ENCODE measurements around the gene CDK3. TPM values are rescaled to one million over a fixed set of nuclear protein-coding genes. Genes with fewer than 3 reads are reported as not detected.
"Not testable (repeated sequence)": the region's sequence is repeated elsewhere in the genome, so short reads cannot be mapped to it uniquely, and the experiment has no call there.

CDK3 gene
- total RNA-seq, 1 experiment from 2014 or later = 11.9 TPM

DNA sequence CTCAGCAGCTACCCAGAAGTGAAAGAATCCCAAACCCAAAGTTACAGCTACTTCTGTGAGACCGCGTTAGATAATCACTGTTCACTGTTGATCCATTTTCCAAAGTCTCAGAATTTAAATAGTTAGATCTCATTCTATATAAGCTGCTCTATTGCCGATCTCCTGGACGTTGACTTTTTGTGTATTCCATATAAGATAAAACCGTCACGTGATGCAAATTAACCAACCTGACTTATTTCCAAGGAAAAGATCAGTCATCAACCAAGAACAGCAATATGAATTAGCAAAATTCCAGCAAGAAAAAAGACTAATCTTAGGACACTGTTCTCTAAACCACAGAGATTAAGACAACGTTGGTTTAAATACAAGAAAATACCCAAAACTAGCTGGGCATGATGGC lies 30.0 kb upstream of the CDK3 start:
- CTCF ChIA-PET = no interaction called here
- H3K4me1 ChIP-seq (ENCODE audit: control insufficient read depth, insufficient read depth, low read length) = no peaks in the 10 kb centered on the region
- H3K27ac ChIP-seq (ENCODE audit: low read length) = no peak overlapping the region
- POLR2A ChIA-PET = no interaction called here
- H3K27me3 ChIP-seq (ENCODE audit: control insufficient read depth, insufficient read depth, low read length) = no peaks in the 10 kb centered on the region
- TF ChIP-seq REST (IDR thresholded peaks at IDR 0.05; ENCODE audit: insufficient read depth in 1 of 2, low read depth in 2 of 2, low read length in 1 of 2) = no peak
- no peak for TF ChIP-seq CTCF (IDR thresholded peaks at IDR 0.05)
- no peak for TF ChIP-seq TCF7L2 (IDR thresholded peaks at IDR 0.05; ENCODE audit: low read depth, low read length)
- TF ChIP-seq POLR2AphosphoS5 (IDR thresholded peaks at IDR 0.05; ENCODE audit: low read depth, low read length) = no peak
- no peak for TF ChIP-seq SIN3A (IDR thresholded peaks at IDR 0.05; ENCODE audit: borderline replicate concordance, insufficient read depth, low read depth, low read length)
- H3K36me3 ChIP-seq (ENCODE audit: control insufficient read depth, insufficient read depth, low read length) = peaks cover 7% of the 10 kb centered on the region; the same call in 1 of the 2 replicates
- H3K4me3 ChIP-seq (ENCODE audit: low read depth in 2 of 2, low read length in 2 of 2) = no peak overlapping the region
- intact Hi-C loops (cut with micrococcal nuclease; ENCODE audit: unreplicated experiment) (no loop called here), in situ Hi-C loops (cut with HindIII; ENCODE audit: low pct_unique_long_range_greater_than_20kb, low sequenced_read_pairs) (no loop called here)
- H3K9me3 ChIP-seq (ENCODE audit: control insufficient read depth, insufficient read depth, low read depth, low read length) = no peaks in the 10 kb centered on the region
- BruUV-seq (replicated peaks) = no TSS peak
- ATAC-seq (no peak), DNase-seq (ENCODE audit: low read depth, low spot score) (no peak)

- H3K27me3 ChIP-seq (ENCODE audit: control insufficient read depth, insufficient read depth, low read length); DNase-seq (ENCODE audit: low read depth, low spot score); BruUV-seq (replicated peaks); in situ Hi-C loops (cut with HindIII; ENCODE audit: low pct_unique_long_range_greater_than_20kb, low sequenced_read_pairs); POLR2A ChIA-PET; ATAC-seq; CTCF ChIA-PET; intact Hi-C loops (cut with micrococcal nuclease; ENCODE audit: unreplicated experiment); H3K9me3 ChIP-seq (ENCODE audit: control insufficient read depth, insufficient read depth, low read depth, low read length); H3K27ac ChIP-seq (ENCODE audit: low read length); H3K4me3 ChIP-seq (ENCODE audit: low read depth in 2 of 2, low read length in 2 of 2): not testable (repeated sequence)
- Histone ChIP-seq H3K36me3 (ENCODE audit: control insufficient read depth, insufficient read depth, low read length) (peaks cover 13% of the 10 kb centered on the region; the same call in 1 of the 2 replicates), H3K4me1 (ENCODE audit: control insufficient read depth, insufficient read depth, low read length) (peaks cover 15% of the 10 kb centered on the region)
Measured at GRCh38 chr17:75975187-75975586, 25.5 kb upstream of the CDK3 start.

DNA sequence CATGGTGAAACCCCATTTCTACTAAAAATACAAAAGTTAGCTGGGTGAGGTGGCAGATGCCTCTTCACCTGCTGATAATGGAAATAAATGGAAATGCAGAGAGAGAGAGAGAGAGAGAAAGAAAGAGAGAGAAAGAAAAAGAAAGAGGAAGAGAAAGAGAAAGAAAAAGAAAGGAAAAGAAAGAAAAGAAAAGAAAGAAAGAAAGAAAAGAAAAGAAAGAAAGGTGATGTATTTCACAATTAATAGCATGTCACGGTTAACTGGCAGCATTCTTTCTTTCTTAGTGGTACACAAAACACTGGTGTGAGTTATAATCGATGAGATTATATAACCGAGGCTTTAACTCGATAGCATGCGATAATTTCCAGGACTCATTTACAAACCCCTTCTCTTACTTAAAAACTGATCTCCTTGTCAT lies 24.9 kb upstream of the CDK3 start:
- no peaks in the 10 kb centered on the region for H3K27me3 ChIP-seq (ENCODE audit: control insufficient read depth, insufficient read depth, low read length)
- no peak for DNase-seq (ENCODE audit: low read depth, low spot score)
- H3K27ac ChIP-seq (ENCODE audit: low read length) = peak overlapping the region; percentile 55; the same call in 1 of the 2 replicates
- ATAC-seq = no peak
- ChIA-PET CTCF (no interaction called here), POLR2A (no interaction called here)
- intact Hi-C loops (cut with micrococcal nuclease; ENCODE audit: unreplicated experiment) (no loop called here), in situ Hi-C loops (cut with HindIII; ENCODE audit: low pct_unique_long_range_greater_than_20kb, low sequenced_read_pairs) (no loop called here)
- peaks cover 20% of the 10 kb centered on the region for H3K4me1 ChIP-seq (ENCODE audit: control insufficient read depth, insufficient read depth, low read length)
- BruUV-seq (replicated peaks) = no TSS peak
- H3K36me3 ChIP-seq (ENCODE audit: control insufficient read depth, insufficient read depth, low read length) = peaks cover 13% of the 10 kb centered on the region; the same call in 1 of the 2 replicates
- no peak for TF ChIP-seq REST (IDR thresholded peaks at IDR 0.05; ENCODE audit: insufficient read depth in 1 of 2, low read depth in 2 of 2, low read length in 1 of 2)
- TF ChIP-seq TCF7L2 (IDR thresholded peaks at IDR 0.05; ENCODE audit: low read depth, low read length) = no peak
- no peak for TF ChIP-seq SIN3A (IDR thresholded peaks at IDR 0.05; ENCODE audit: borderline replicate concordance, insufficient read depth, low read depth, low read length)
- TF ChIP-seq CTCF (IDR thresholded peaks at IDR 0.05) = no peak
- no peak for TF ChIP-seq POLR2AphosphoS5 (IDR thresholded peaks at IDR 0.05; ENCODE audit: low read depth, low read length)
- no peaks in the 10 kb centered on the region for H3K9me3 ChIP-seq (ENCODE audit: control insufficient read depth, insufficient read depth, low read depth, low read length)
- no peak overlapping the region for H3K4me3 ChIP-seq (ENCODE audit: low read depth in 2 of 2, low read length in 2 of 2)
